ENCODE results near the gene FTSJ3.
"Not testable (repeated sequence)": the region's sequence is repeated elsewhere in the genome, so short reads cannot be mapped to it uniquely, and the experiment has no call there.

Gene FTSJ3

GRCh38 chr17:63827002-63827800, at the start of gene FTSJ3, which contains the start of gene PSMC5:
TSS of gene FTSJ3 (minus strand) at chr17:63827663. CDS start at chr17:63826902, 761 bp downstream.
TSS of gene PSMC5 (plus strand) at chr17:63827431. CDS start at chr17:63827491, 60 bp downstream.
- DNase-seq = peak; percentile 96

GRCh38 chr17:63874693-63875092, 47.2 kb upstream of the FTSJ3 start:
- DNase-seq = not testable (repeated sequence)

- DNase-seq = not testable (repeated sequence)
Measured at GRCh38 chr17:63874061-63874626, 46.7 kb upstream of the FTSJ3 start.

GRCh38 chr17:63873577-63873976, 46.1 kb upstream of the FTSJ3 start, which contains the start of gene CSH2:
TSS of gene CSH2 (minus strand) at chr17:63873677. CDS start at chr17:63873614, 63 bp downstream.
- not testable (repeated sequence) for DNase-seq

- DNase-seq = not testable (repeated sequence)
Measured at GRCh38 chr17:63871646-63872365, 44.3 kb upstream of the FTSJ3 start.

- not testable (repeated sequence) for DNase-seq
Measured at GRCh38 chr17:63870292-63870665, 42.8 kb upstream of the FTSJ3 start.

- DNase-seq = not testable (repeated sequence)
Measured at GRCh38 chr17:63869491-63870291, 42.2 kb upstream of the FTSJ3 start.

GRCh38 chr17:63866625-63867024, 39.2 kb upstream of the FTSJ3 start:
- not testable (repeated sequence) for DNase-seq

- no peak for DNase-seq
Measured at GRCh38 chr17:63859257-63859656, 31.8 kb upstream of the FTSJ3 start.

- not testable (repeated sequence) for DNase-seq
Measured at GRCh38 chr17:63856425-63856824, 29.0 kb upstream of the FTSJ3 start.

- DNase-seq = no peak
Measured at GRCh38 chr17:63855185-63855584, 27.7 kb upstream of the FTSJ3 start.

- DNase-seq = no peak
Measured at GRCh38 chr17:63854709-63855108, 27.2 kb upstream of the FTSJ3 start.

- no peak for DNase-seq
Measured at GRCh38 chr17:63853260-63853659, 25.8 kb upstream of the FTSJ3 start.

- DNase-seq = no peak
Measured at GRCh38 chr17:63850401-63850800, 22.9 kb upstream of the FTSJ3 start.

- DNase-seq = no peak
Measured at GRCh38 chr17:63848834-63849689, 21.6 kb upstream of the FTSJ3 start.

GRCh38 chr17:63847525-63848249, 20.2 kb upstream of the FTSJ3 start:
- no peak for DNase-seq

GRCh38 chr17:63845509-63845908, 18.0 kb upstream of the FTSJ3 start:
- DNase-seq = no peak

- no peak for DNase-seq
Measured at GRCh38 chr17:63843910-63844677, 16.6 kb upstream of the FTSJ3 start.

- DNase-seq = not testable (repeated sequence)
Measured at GRCh38 chr17:63843387-63843888, 16.0 kb upstream of the FTSJ3 start.

Measured in NCI-H1694 treated with DMSO at 0.1 percent for 48 hours (cell line).